Calu3 (cell line): ENCODE results near the gene GUK1. TPM values are rescaled to one million over a fixed set of nuclear protein-coding genes. Genes with fewer than 3 reads are reported as not detected.
"Not testable (repeated sequence)": the region's sequence is repeated elsewhere in the genome, so short reads cannot be mapped to it uniquely, and the experiment has no call there.

Experiments
- BruUV-seq: library from RNA; stranded (reverse); fragments of 400-500 nt; replicated peaks from 2 replicates; lab custom pipeline; 2021; lab: Mats Ljungman, UMichigan
- CTCF ChIA-PET: fragments of 300-600 bp; sonication (Branson Sonifier 250); formaldehyde crosslinking; loops from one replicate; lab custom pipeline; 2022; ENCODE audit warnings: antibody characterized with exemption; lab: Charles Lee
- DNase-seq: peaks from one replicate; pipeline ENCODE4 v3.0.0; 2022
- H3K27ac Mint-ChIP-seq: one replicate; pipeline ENCODE4 v1.8.0; 2022; ENCODE audit warnings: mixed read lengths; ENCODE audit not compliant: unreplicated experiment
- H3K27me3 Mint-ChIP-seq: one replicate; pipeline ENCODE4 v1.8.0; 2022; ENCODE audit warnings: mixed read lengths; ENCODE audit not compliant: unreplicated experiment
- H3K36me3 Mint-ChIP-seq: one replicate; pipeline ENCODE4 v1.8.0; 2022; ENCODE audit warnings: mild to moderate bottlenecking, moderate library complexity, mixed read lengths; ENCODE audit not compliant: insufficient read depth, unreplicated experiment
- H3K4me1 Mint-ChIP-seq: one replicate; pipeline ENCODE4 v1.8.0; 2022; ENCODE audit warnings: mild to moderate bottlenecking, low read depth, mixed read lengths; ENCODE audit not compliant: unreplicated experiment
- H3K4me3 Mint-ChIP-seq: one replicate; pipeline ENCODE4 v1.8.0; 2022; ENCODE audit warnings: mild to moderate bottlenecking, low read depth, moderate library complexity, mixed read lengths; ENCODE audit not compliant: unreplicated experiment
- H3K9me3 Mint-ChIP-seq: one replicate; pipeline ENCODE4 v1.8.0; 2022; ENCODE audit warnings: low read depth, mixed read lengths; ENCODE audit not compliant: unreplicated experiment
- CTCF ChIP-seq: fragments of 200-600 bp; IDR thresholded peaks from one replicate; pipeline ENCODE4 v1.8.0; 2022; ENCODE audit warnings: antibody characterized with exemption; ENCODE audit not compliant: unreplicated experiment
- intact Hi-C: fragments of 100-400 bp; cut with micrococcal nuclease; formaldehyde crosslinking; loops from one replicate; pipeline ENCODE4 v1.10.0; 2022; ENCODE audit not compliant: unreplicated experiment
- total RNA-seq: library from RNA; stranded (reverse); gene quantifications from 2 replicates; pipeline ENCODE4 v1.2.3, GENCODE V29; 2022

The GUK1 gene
- total RNA-seq, 1 experiment from 2014 or later = 238 TPM

- TF ChIP-seq CTCF = no peak
- DNase-seq = no peak
- CTCF ChIA-PET = no interaction called here
- peaks cover 62% of the 10 kb centered on the region for H3K36me3 Mint-ChIP-seq
- H3K27me3 Mint-ChIP-seq = no peaks in the 10 kb centered on the region
- no peaks in the 10 kb centered on the region for H3K9me3 Mint-ChIP-seq
- H3K4me3 Mint-ChIP-seq = peak overlapping the region; percentile 89
- H3K4me1 Mint-ChIP-seq = peaks cover 34% of the 10 kb centered on the region
- no TSS peak for BruUV-seq
- intact Hi-C loops = no loop called here
- peak overlapping the region; percentile 86 for H3K27ac Mint-ChIP-seq
These were observed 31.4 kb upstream of the GUK1 start for GRCh38 chr1:228108742-228109072.

- Mint-ChIP-seq H3K4me1 (peaks cover 31% of the 10 kb centered on the region), H3K4me3 (peak within 1 kb of the TSS; percentile 89), H3K9me3 (no peaks in the 10 kb centered on the region), H3K27me3 (no peaks in the 10 kb centered on the region), H3K27ac (peak within 1 kb of the TSS; percentile 86), H3K36me3 (peaks cover 56% of the 10 kb centered on the region)
- CTCF ChIA-PET = interaction anchor here (1.0 to 1.6 kb wide), 5 partner anchors 10 to 110 kb away, joined by 4 to 7 read pairs (median 5); partner anchors contain the start of gene IBA57
- DNase-seq = peak; percentile 99
- intact Hi-C loops = no loop called here
- TF ChIP-seq CTCF = no peak
- BruUV-seq = no TSS peak
These were observed 30.8 kb upstream of the GUK1 start, which contains the start of gene MRPL55 for GRCh38 chr1:228109073-228109961. MRPL55 (minus strand) TSS chr1:228109299; CDS start chr1:228108260, 1,039 bp downstream.

- no peak for DNase-seq
- Mint-ChIP-seq H3K27ac (peak overlapping the region; percentile 86), H3K27me3 (no peaks in the 10 kb centered on the region), H3K9me3 (no peaks in the 10 kb centered on the region), H3K4me1 (peaks cover 25% of the 10 kb centered on the region), H3K4me3 (peak overlapping the region; percentile 89), H3K36me3 (peaks cover 49% of the 10 kb centered on the region)
- no peak for TF ChIP-seq CTCF
- no TSS peak for BruUV-seq
- intact Hi-C loops = no loop called here
- CTCF ChIA-PET = interaction anchor here (1.0 to 1.6 kb wide), 5 partner anchors 9 to 111 kb away, joined by 4 to 7 read pairs (median 5); partner anchors contain the start of gene IBA57
These were observed 30.1 kb upstream of the GUK1 start for GRCh38 chr1:228109962-228110488.

GRCh38 chr1:228110556-228110955, 29.5 kb upstream of the GUK1 start:
- BruUV-seq = TSS peak; percentile 15
- Mint-ChIP-seq H3K27ac (no peak overlapping the region), H3K9me3 (no peaks in the 10 kb centered on the region), H3K27me3 (no peaks in the 10 kb centered on the region), H3K36me3 (peaks cover 44% of the 10 kb centered on the region), H3K4me1 (peaks cover 25% of the 10 kb centered on the region), H3K4me3 (peak overlapping the region; percentile 89)
- CTCF ChIA-PET = interaction anchor here (1.0 to 1.6 kb wide), 3 partner anchors 27 to 111 kb away, joined by 4 to 7 read pairs (median 5); partner anchors contain the start of gene IBA57
- intact Hi-C loops = no loop called here
- no peak for TF ChIP-seq CTCF
- DNase-seq = no peak

GRCh38 chr1:228111315-228111714, 28.8 kb upstream of the GUK1 start:
- DNase-seq, H3K4me3 Mint-ChIP-seq, H3K9me3 Mint-ChIP-seq, intact Hi-C loops, H3K27me3 Mint-ChIP-seq, CTCF ChIA-PET, H3K27ac Mint-ChIP-seq, BruUV-seq: not testable (repeated sequence)
- Mint-ChIP-seq H3K4me1 (peaks cover 25% of the 10 kb centered on the region), H3K36me3 (peaks cover 43% of the 10 kb centered on the region)
